GM21390 (cell line): Measurements from ENCODE around the gene MYBBP1A.
A peak's percentile ranks its signal among the peaks of the same experiment; 100 is the strongest.
"Not testable (repeated sequence)": the region's sequence is repeated elsewhere in the genome, so short reads cannot be mapped to it uniquely, and the experiment has no call there.

Experiments
- ATAC-seq: cut with Tn5 transposase; IDR thresholded peaks from one replicate; pipeline ENCODE4 v1.9.1; 2021; ENCODE audit not compliant: unreplicated experiment

Gene MYBBP1A, protein sequence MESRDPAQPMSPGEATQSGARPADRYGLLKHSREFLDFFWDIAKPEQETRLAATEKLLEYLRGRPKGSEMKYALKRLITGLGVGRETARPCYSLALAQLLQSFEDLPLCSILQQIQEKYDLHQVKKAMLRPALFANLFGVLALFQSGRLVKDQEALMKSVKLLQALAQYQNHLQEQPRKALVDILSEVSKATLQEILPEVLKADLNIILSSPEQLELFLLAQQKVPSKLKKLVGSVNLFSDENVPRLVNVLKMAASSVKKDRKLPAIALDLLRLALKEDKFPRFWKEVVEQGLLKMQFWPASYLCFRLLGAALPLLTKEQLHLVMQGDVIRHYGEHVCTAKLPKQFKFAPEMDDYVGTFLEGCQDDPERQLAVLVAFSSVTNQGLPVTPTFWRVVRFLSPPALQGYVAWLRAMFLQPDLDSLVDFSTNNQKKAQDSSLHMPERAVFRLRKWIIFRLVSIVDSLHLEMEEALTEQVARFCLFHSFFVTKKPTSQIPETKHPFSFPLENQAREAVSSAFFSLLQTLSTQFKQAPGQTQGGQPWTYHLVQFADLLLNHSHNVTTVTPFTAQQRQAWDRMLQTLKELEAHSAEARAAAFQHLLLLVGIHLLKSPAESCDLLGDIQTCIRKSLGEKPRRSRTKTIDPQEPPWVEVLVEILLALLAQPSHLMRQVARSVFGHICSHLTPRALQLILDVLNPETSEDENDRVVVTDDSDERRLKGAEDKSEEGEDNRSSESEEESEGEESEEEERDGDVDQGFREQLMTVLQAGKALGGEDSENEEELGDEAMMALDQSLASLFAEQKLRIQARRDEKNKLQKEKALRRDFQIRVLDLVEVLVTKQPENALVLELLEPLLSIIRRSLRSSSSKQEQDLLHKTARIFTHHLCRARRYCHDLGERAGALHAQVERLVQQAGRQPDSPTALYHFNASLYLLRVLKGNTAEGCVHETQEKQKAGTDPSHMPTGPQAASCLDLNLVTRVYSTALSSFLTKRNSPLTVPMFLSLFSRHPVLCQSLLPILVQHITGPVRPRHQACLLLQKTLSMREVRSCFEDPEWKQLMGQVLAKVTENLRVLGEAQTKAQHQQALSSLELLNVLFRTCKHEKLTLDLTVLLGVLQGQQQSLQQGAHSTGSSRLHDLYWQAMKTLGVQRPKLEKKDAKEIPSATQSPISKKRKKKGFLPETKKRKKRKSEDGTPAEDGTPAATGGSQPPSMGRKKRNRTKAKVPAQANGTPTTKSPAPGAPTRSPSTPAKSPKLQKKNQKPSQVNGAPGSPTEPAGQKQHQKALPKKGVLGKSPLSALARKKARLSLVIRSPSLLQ (N-terminal part only)

DNA sequence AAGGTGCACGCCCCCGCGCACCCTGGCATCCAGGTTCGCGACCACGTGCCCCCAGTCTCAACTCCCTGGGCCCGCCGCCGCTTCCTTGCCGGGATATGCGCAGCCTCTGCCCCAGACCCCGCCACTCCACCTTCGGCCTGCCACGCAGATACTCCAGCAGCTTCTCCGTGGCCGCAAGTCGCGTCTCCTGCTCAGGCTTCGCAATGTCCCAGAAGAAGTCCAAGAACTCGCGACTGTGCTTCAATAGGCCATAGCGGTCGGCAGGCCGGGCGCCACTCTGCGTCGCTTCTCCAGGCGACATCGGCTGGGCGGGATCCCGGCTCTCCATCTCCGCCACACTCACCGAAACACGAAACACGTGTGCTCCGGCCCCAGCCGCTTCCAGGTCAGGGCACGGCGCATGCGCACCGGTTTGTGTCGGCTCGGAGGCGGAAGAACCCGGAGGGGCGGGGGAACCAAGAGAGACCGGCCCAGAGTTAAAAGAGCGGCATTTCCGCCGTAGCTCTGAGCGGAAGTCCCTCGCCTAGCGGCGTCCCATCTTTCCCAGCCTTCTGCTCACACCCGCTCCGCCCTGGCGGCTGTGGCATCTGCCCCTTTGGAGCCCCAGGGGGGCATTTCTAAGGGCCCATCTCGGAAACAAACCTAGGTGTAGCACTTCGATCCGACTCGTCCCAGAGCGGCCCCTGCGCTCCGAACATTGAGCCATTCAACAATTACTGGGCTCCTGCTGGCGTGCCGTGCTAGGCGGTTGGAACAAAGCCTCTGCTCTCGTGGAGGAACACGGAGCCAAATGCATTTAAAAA lies at the start of gene MYBBP1A:
MYBBP1A (minus strand) TSS at position 388 of the 803 bp plus-strand sequence; CDS start at position 328, 60 bp downstream.
- ATAC-seq = peak; percentile 79

GRCh38 chr17:4604736-4605135 lies 49.6 kb upstream of the MYBBP1A start:
- ATAC-seq = not testable (repeated sequence)

DNA sequence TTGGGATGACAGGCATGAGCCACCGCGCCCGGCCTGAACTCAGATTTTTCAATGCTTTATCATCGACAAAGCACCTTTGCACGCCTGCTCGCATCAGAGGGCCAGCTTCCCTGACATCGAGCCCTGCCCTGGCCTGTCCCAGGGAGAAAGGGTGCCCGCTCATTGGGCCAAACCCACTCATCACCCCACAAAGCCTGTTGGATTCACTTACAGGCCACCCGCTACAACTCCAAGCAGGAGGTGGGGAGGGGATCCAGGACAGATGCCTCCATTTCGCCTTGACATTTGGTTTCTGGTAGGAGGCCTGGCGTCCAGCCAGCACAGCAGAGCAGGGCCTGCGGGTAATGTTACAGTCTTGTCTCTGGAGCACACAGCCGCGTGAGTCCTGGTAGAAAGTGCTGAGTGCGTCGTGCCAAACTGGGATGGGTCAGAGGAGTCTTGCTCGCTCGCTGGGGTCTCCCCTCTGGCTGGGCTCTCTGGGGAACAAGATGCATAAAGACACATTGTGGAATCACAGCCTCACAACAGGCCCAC lies 49.0 kb upstream of the MYBBP1A start:
- ATAC-seq = no peak

DNA sequence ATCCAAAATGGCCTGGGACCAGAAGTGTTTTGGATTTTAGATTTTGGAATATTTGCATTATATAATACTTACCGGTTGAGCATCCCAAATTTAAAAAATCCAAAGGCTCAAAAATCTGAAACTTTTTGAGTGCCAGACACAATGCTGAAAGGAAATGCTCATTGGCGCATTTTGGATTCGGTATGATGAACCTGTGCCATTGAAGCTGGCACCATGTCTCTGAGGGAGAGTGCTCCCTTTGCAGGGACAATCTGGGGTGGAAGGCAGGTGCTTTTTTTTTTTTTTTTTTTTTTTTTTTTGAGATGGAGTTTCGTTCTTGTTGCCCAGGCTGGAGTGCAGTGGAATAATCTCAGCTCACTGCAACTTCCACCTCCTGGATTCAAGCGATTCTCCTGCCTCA lies 46.9 kb upstream of the MYBBP1A start:
- no peak for ATAC-seq

- ATAC-seq = no peak
Measured at GRCh38 chr17:4601326-4601725, 46.1 kb upstream of the MYBBP1A start.

DNA sequence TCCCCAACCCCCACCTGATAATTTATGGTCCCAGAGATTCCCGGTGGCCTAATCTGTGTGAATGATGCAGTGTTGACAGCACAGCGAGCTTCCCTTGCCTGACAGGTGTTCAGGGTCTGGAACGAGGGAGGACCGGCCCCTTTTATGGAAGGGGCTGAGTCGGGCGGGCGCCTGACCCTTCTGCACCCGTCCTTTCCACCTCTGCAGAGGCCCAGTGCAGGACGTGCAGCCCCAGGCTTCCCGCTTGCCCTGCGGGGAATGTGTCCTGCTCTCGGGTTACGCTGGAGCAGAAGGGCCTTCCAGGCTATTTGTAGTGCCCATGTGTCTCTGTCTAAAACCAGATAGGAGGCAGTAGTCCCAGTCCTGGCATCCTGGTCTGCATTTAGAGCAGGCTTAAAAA lies 45.4 kb upstream of the MYBBP1A start:
- no peak for ATAC-seq

GRCh38 chr17:4599505-4600281 lies 44.5 kb upstream of the MYBBP1A start:
- ATAC-seq = no peak

DNA sequence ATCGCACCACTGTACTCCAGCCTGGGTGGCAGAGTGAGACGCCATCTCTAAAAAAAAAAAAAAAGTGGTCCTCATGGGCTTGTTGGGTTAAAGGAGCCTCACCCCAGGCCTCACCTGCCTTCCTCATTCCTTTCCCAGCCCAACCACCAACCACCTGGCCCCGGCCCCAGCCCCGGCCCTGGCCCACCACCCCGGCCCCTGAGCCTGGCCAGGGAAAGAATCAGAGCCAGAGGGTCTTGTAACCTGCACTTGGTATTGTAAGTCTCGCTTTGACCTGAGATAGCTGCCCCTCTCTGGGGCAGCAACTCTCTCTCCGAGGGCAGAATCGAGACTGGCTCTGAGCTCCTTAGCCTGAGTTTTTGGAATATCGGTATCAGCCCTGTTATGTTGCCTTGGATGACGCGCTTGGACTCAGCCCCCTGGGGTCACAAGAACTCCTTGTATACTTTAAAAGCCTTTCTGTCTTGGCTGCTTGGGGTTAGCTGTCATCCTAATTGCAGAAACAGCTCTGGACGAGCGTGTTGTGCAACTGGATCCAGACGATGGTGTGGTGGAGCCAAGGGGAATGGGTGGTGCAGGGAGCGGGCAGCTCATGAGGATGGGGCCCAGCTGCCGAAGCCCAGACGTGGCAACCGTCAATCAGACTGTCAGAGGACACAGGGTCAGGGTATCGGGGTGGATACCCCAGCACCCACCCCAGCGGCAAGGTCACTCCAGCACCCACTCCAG lies 43.8 kb upstream of the MYBBP1A start:
- ATAC-seq = no peak

DNA sequence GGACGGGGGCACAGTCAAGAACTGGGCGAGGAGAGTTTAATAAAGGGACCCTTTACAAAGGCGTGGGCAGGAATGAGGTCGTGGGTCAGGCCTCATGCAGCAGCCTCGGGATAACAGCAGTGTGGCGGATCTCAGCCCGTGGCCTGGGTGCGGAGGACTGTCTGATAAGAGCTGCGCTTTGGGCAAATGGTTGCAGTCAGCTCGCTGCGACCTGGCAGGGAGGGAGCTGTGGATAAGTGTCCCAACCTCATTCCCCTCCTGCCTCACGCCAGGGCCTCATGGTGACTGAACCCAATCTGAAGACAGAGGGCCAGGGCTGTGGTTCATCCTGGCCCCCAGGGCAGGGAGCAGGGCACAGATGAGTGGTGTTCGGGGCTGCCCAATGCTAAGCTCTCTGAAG lies 42.8 kb upstream of the MYBBP1A start:
- ATAC-seq = no peak

DNA sequence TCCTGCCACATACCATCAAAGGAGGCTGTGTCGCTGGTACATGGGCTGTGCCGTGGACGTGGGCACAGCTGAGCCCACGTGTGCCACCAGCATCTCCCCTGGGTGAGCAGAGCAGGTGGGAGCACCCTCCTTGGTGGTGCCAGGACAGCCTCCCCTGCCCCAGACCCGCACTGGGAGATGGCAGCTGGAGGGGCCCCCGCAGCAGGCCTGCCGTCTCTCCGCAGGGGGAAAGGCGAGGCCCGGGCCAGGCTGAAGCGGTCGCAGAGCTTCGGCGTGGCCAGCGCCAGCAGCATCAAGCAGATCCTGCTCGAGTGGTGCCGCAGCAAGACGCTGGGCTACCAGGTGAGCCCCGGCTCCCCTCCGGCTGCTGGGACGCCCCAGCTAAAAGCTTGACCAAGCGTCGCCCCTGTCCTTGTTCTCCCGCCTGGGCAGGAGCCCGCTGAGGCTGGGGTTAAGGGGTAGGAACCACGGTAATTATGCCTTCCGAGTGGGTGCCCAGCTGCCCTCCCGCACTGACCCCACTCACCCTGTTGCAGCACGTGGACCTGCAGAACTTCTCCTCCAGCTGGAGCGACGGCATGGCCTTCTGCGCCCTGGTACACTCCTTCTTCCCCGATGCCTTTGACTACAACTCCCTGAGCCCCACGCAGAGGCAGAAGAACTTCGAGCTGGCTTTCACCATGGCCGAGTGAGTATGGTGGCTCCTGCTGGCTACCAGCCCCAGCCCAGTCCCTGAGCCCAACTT lies 41.6 kb upstream of the MYBBP1A start:
- no peak for ATAC-seq

GRCh38 chr17:4595685-4596342 lies 40.6 kb upstream of the MYBBP1A start:
- not testable (repeated sequence) for ATAC-seq

DNA sequence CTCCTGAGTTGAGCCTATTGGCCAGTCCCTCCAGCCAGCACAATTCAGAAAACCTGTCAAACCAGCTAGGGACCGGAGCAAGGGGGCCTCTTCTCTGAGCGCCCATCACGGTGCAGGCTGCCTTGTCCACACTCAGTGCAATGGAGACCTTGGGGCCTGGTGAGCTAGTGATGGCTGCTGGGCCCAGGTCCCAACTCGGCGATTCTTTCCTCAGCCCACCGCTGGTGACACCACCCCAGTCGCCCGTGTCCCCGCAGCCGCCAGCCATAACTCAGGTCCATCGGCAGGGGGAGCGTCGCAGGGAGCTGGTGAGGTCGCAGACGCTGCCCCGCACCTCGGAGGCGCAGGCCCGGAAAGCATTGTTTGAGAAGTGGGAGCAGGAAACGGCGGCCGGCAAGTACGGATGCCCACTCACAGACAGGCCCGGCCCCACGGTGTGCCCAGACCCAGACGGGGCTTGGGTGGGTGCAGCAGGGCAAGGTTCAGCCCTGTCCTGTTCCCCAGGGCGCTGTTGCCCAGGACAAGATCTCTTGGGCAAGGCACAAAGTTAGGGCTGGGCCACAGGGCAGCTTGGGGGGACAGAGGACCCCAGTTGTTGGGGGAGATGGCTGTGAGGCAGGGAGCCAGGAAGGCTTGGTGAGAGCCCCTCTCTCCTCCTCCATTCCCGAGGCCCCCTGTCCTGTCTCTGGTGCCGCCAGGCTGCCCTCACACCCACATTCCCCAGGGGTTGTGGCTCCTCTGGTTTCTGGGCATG lies 39.9 kb upstream of the MYBBP1A start:
- ATAC-seq = no peak

- no peak for ATAC-seq
Measured at GRCh38 chr17:4594406-4594805, 39.2 kb upstream of the MYBBP1A start.

GRCh38 chr17:4593021-4593421 lies 37.8 kb upstream of the MYBBP1A start:
- no peak for ATAC-seq

DNA sequence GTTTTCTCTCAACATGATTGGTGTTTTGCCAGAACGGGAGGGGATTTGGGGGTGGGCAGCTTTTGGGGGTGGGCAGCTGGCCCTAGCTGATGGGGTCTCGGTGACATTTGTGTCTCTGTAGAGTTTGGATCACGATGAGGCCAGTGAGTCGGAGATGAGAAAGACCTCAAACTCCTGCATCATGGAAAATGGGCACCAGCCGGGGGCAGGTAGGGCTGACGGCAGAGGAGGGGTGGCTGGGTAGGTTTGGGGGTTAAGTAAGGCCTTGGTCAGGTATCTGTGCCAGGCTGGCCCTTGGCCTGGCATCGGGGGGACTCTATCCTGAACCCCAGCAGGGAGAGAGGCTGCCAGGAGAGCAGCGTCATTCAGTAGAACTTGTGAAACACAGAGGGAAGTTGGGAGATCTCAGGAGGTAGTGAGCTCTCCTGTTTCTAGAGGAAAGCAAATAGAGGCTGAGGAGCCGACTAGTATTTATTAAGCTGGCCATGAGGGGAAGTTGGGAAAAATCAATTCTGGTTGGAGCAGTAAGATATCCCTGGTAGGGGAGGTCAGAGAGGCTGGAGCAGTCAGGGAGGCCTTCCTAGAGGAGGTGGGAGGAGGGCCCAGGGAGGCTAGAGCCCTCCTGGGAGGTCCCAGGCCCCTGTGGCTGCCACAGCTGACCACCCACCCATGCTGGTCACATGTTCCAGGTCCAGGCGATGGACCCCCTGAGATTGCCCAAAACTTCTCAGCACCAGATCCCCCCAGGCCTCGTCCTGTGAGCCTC lies 37.2 kb upstream of the MYBBP1A start:
- no peak for ATAC-seq

DNA sequence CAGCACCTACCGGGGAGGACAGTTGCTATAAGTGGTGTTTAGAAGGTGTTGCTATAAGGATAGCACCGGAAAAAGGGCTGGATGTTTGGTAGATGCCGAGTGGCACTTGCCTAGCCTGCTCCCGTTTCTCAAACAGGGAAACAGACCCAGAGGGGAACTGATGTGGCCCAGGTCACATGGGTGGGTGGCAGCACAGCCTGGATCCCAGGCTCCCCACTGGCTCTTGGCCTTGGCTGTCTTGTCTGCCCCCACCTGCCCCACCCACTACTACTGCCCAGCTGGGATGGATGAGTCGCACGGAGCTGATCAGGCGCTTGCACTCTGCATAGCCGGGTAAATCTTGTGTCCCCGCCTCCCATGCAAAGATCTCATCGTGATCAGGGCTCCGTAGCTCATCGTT lies 36.3 kb upstream of the MYBBP1A start:
- ATAC-seq = no peak
